GM12873 (cell line): ENCODE data around the gene SYN1.

Experiments used
- TF ChIP-seq, protein P1 (sequence below): IDR thresholded peaks from 2 replicates; pipeline ENCODE4 v1.5.1; 2012; ENCODE audit warnings: low read depth, mild to moderate bottlenecking, moderate library complexity, low read length, control low read depth; ENCODE audit not compliant: insufficient read depth; ENCODE audit errors: missing control alignments

The SYN1 gene

DNA sequence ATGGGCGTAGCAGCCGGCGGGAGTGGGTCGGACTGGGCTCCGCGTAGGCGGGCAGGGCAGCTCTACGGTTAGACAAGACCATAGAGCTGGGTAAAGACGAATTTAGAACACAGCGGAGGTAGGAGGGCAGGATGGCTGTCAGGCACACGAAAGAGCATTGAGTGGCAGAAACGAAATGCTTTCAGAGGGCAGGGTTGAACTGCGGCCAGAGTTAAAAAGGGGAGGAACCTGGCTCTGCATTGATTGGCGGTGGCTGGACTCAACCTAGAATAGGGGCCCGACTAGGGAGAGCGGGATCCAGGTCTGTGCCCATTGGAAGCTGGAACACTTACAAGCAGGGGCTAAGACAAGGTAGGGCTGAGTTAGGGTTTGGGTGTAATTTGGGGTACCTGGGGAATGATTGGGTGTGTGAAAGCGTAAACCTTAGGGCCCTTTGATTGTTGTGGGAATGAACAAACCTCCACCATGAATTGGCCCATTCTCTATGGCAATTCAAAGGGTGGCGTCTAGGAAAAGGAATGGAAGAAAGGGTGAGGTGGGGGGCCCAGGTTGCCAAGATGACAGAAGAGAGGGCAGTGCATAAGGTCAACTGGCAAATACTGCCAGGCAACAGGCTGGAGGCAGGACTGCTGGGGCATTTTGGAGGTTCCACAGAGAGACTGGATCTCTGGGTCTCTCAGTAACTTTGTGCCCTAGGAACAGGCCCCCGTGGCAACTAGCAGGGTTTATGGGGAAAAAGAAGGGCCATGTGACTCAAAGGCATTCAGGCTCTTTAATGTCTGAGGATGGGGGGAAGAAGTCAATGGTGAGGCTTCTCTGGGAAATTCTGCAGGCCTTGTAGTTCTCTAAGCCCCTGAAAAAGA is 31.6 kb upstream of the SYN1 start:
- TF ChIP-seq, protein P1, sequence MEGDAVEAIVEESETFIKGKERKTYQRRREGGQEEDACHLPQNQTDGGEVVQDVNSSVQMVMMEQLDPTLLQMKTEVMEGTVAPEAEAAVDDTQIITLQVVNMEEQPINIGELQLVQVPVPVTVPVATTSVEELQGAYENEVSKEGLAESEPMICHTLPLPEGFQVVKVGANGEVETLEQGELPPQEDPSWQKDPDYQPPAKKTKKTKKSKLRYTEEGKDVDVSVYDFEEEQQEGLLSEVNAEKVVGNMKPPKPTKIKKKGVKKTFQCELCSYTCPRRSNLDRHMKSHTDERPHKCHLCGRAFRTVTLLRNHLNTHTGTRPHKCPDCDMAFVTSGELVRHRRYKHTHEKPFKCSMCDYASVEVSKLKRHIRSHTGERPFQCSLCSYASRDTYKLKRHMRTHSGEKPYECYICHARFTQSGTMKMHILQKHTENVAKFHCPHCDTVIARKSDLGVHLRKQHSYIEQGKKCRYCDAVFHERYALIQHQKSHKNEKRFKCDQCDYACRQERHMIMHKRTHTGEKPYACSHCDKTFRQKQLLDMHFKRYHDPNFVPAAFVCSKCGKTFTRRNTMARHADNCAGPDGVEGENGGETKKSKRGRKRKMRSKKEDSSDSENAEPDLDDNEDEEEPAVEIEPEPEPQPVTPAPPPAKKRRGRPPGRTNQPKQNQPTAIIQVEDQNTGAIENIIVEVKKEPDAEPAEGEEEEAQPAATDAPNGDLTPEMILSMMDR = no peak

DNA sequence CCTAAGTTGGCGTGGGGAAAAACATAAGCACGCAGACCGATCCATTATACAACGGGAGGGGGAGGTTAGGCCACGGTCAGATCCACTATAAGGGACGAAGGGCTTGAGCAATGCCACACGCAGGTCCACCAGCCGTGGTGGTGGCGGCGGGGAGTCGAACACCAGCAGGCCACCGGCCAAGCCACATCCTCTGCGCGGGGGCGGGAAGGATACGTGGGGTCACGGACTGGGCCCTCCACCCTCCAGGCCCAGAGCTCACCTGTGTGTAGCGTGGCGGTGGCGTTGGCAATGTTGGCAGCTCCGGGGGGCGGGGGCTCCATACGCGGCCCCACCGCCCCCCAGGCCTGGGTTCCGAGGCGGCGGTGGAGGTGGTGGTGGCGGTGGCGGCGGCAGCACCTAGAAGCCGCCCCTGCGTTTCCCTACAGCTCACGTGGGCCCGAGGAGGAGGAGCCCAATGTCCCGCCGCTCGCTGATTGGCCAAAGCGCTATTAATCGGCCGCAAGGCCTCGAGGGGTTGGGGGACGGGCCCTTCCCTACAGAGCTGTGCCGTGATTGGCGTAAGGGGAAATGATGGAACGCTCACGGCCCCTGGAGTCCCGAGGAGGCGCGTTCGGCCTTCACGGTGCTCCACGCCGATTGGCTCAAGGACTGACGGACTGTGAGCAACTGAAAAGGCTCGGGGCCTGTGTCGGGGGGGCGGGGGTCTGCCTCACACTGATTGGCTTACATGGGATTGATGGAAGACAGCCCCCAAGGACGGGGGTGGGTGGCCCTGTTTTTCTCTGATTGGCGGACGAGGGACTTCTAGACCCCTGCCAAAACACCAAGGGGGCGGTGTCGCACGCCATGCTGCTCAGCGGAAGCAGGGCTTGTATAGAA is 30.7 kb upstream of the SYN1 start, which contains the start of gene ELK1:
Gene ELK1 (minus strand): TSS at position 400 of the 879 bp plus-strand sequence. CDS start 9,122 bp downstream, outside the sequence.
- TF ChIP-seq, protein P1 = no peak

DNA sequence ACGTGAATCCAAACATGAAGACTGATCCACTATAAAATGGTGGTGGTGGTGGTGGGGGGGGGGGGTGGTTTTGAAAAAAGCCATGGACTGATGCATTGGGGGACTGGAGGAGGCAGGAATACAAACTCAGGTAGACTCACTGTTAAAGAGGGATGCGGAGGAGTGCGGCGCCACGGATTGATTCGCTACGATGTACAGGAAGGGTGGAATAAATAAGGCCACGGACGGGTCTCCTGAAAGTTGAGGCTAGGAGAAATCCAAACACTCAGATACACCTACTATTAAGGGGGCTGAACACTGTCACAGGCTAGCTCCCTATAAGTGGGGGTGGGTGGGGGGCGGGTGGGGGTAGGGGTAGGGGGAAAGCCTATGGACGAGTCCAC is 30.1 kb upstream of the SYN1 start:
- TF ChIP-seq, protein P1 = no peak

DNA sequence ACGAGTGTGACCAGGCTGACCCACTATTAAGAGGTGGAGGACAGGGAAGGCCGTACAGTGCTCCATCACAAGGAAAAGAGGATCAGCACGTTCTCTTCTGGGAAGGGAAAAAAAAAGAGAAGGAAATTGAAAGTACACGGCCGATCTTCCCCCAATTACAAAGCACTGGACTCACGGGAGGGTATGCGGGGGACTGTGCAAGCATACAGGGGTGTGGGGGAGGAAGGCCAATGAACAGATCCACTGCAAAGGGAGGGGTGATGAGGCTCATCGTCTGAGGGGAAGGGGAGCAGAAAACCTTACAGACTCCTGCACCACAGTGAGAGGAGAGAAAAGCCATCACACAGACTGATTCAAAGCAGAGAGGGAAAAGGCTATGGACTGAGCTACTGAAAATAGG is 29.6 kb upstream of the SYN1 start:
- TF ChIP-seq, protein P1 = no peak

DNA sequence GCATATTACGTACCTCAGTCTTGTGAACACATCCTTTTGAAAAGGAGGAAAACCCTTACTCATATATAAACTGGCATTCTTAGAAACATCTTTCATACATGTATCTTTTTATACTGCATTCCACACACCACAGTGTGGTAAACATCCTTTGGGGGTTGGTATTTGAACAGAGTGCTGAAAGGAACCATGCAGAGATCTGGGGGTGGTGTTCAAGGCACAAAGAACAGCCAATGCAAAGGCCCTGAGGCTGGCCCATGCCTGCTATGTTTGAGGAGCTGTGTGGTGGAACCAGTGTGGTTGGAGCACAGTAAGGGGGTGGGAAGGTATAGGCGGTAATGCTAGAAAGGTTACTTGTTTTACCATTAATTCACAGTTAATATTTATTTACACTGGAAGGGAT is 28.7 kb upstream of the SYN1 start:
- TF ChIP-seq, protein P1 = no peak

DNA sequence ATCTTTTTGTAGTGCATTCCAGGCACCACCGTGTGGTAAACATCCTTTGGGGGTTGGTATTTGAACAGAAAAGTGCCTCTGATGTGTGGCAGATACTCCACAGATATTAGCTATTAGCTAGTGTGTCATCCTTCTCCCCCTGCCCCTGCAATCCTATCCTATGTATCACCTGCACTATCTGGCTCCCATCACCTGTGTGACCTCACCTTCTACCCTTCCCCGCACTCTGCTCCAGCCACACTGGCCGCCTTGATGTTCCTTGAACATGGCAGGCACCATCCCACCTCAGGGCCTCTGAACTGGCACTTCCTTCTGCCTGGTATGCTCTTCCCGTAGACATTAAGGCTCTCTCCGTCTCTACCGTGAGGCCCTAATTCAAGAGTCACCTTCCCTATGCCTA is 27.0 kb upstream of the SYN1 start:
- TF ChIP-seq, protein P1 = no peak

DNA sequence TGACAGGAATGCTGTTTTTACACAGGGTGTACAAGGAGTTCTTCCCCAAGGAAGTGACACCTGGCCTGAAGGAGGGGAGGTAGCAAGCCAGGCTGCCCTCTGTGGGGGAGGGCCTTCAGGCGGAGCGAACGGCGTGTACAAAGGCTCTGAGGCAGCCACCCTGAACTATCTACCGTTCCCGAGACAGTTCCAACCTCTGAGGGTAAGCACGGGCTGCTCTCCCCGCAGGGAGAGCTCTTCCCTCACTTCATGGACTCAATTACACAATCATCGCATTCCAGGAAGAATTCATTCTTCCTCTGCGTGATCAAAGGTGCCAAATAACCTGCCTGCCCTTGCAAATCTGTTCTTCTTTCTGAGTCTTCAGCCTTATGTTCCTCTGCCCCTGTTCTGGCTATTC is 25.9 kb upstream of the SYN1 start:
- TF ChIP-seq, protein P1 = no peak
